ENCODE data around the gene NFAT5. TPM values are rescaled to one million over a fixed set of nuclear protein-coding genes. Genes with fewer than 3 reads are reported as not detected.
A peak's percentile ranks its signal among the peaks of the same experiment; 100 is the strongest.

NFAT5 gene
- total RNA-seq, 4 donors from 2014 or later, result 76.1 to 122 (median 102) TPM

DNA sequence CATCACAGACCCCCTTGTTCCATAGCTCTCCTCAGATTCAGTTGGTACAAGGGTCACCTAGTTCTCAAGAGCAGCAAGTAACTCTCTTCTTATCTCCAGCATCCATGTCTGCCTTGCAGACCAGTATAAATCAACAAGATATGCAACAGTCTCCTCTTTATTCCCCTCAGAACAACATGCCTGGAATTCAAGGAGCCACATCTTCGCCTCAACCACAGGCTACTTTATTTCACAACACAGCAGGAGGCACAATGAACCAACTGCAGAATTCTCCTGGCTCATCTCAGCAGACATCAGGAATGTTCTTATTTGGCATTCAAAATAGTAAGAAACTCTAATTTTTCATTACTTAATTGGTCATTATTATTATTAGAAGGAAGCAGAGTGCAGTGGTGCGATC is 128.2 kb downstream of the NFAT5 start:
- Histone ChIP-seq H3K4me1 (no peaks in the 10 kb centered on the region), H3K36me3 (peaks cover 37 to 44% of the 10 kb centered on the region in 2 donors), H3K27ac (no peak overlapping the region), H3K9me3 (no peaks in the 10 kb centered on the region), H3K4me3 (replicated peaks in 1 of 3) (no peak overlapping the region), H3K27me3 (no peaks in the 10 kb centered on the region)
- intact Hi-C loops (cut with DNase I), result no loop called here
- WGBS, 2 donors, result 98 to 100% methylated on average over 2 of the region's 2 CpGs
- no peak for DNase-seq
- TF ChIP-seq POLR2A (IDR thresholded peaks at IDR 0.05), result no peak
- TF ChIP-seq, protein P1, sequence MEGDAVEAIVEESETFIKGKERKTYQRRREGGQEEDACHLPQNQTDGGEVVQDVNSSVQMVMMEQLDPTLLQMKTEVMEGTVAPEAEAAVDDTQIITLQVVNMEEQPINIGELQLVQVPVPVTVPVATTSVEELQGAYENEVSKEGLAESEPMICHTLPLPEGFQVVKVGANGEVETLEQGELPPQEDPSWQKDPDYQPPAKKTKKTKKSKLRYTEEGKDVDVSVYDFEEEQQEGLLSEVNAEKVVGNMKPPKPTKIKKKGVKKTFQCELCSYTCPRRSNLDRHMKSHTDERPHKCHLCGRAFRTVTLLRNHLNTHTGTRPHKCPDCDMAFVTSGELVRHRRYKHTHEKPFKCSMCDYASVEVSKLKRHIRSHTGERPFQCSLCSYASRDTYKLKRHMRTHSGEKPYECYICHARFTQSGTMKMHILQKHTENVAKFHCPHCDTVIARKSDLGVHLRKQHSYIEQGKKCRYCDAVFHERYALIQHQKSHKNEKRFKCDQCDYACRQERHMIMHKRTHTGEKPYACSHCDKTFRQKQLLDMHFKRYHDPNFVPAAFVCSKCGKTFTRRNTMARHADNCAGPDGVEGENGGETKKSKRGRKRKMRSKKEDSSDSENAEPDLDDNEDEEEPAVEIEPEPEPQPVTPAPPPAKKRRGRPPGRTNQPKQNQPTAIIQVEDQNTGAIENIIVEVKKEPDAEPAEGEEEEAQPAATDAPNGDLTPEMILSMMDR (IDR thresholded peaks at IDR 0.05), result no peak

DNA sequence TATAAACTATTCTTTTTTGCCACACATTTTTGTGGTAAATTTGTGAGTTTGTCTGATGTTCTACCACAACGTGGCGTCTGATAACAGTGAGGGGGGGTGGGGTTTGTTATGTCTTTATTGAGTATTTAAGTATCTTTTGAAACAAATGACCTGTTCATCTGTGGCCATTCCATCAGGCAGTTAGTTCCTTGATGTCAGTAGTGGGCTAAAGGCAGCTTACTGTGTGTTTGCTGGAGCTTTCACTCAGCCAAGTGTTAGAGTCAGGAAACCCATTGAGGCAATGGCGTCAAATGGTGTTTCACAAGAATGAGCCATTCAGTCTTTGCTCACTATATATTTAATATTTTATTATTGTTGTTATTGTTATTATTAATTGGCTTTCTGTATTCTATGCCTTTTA is 132.6 kb downstream of the NFAT5 start:
- no peaks in the 10 kb centered on the region for H3K27me3 ChIP-seq
- no peak for DNase-seq
- H3K36me3 ChIP-seq, result peaks cover 22 to 23% of the 10 kb centered on the region in 2 donors
- H3K9me3 ChIP-seq, result no peaks in the 10 kb centered on the region
- no peak for TF ChIP-seq POLR2A (IDR thresholded peaks at IDR 0.05)
- TF ChIP-seq, protein P1 (IDR thresholded peaks at IDR 0.05), result no peak
- intact Hi-C loops (cut with DNase I), result no loop called here
- H3K27ac ChIP-seq, result no peak overlapping the region
- 93 to 94% methylated on average over 3 of the region's 3 CpGs for WGBS, 2 donors
- H3K4me1 ChIP-seq, result no peaks in the 10 kb centered on the region
- no peak overlapping the region for H3K4me3 ChIP-seq (replicated peaks in 1 of 3)

DNA sequence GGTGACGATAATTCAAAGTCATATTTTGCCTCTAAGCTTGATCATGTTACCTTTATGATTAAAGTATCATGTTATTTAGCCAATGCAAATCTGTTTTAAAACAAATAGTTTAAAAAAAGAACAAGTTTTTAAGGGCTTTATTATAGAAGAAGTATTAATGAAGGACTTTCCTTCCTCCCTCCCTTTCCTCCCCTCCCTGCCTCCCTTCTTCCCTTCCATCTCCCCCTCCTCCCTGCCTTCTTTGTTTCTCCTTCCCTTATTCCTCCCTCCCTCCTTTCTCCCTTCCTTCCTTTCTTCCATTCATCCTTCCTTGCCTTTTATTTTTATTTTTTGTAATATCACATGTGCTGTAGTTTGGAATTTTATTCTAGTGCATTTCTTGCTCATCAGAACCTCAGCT is 134.1 kb downstream of the NFAT5 start:
- no peak overlapping the region for H3K27ac ChIP-seq
- intact Hi-C loops (cut with DNase I), result loop anchor here (10.0 kb wide), 1 partner anchor 295 kb away; no protein-coding TSS in a partner anchor
- DNase-seq, result no peak
- H3K27me3 ChIP-seq, result no peaks in the 10 kb centered on the region
- no peaks in the 10 kb centered on the region for H3K9me3 ChIP-seq
- no peak overlapping the region for H3K4me3 ChIP-seq (replicated peaks in 1 of 3)
- H3K4me1 ChIP-seq, result no peaks in the 10 kb centered on the region
- H3K36me3 ChIP-seq, result peaks cover 10 to 12% of the 10 kb centered on the region in 2 donors
- 92 to 95% methylated on average over 1 of the region's 1 CpG for WGBS, 2 donors
- TF ChIP-seq POLR2A (IDR thresholded peaks at IDR 0.05), result no peak
- TF ChIP-seq, protein P1 (IDR thresholded peaks at IDR 0.05), result no peak

DNA sequence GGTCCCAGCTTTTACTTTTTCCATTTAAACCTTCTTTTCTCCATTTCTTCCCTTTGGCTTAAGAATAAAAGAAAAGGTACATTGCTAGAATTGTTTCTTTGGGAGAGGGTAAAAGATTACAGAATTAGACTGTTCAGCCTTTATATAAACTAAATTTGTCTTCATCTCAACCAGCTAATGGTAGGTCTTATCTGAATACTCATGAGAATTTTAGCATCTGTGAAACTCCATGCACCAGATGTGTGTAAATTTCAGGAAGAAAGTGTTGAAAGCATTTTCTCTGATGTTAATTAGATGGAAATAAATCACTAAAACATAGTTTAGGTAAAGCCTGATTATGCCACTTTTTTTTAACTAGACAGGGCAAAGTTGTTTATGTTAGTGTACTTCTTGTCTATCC is 135.7 kb downstream of the NFAT5 start:
- intact Hi-C loops (cut with DNase I), result loop anchor here (10.0 kb wide), 1 partner anchor 297 kb away; no protein-coding TSS in a partner anchor

DNA sequence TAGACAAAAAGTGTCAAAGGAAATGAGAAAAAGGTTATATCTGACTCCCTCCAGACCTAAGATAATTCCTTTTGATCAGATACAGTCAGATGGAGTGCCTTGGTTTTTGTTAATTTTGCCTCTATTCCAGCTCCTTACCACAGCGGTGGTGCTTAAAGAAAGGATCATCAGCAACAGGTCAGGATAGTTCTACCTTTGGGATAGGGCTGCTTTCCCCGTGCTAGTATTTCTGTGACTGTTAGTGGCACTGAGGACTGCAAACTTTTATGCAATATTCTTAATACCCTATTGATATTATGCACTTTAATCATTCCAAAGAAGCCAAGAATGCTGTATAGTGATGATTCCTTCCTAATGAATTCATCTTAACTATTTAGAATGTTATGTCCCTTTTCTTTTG is 136.1 kb downstream of the NFAT5 start:
- no peak for DNase-seq
- TF ChIP-seq, protein P1 (IDR thresholded peaks at IDR 0.05), result no peak
- no peak for TF ChIP-seq POLR2A (IDR thresholded peaks at IDR 0.05)
- 93% methylated on average over 2 of the region's 2 CpGs for WGBS, 2 donors

More for the DNA sequence above, 135.7 kb downstream of the NFAT5 start:
- H3K27ac ChIP-seq, result peak overlapping the region in 1 of 3 donors; percentile 4
- peaks cover 0 to 7% of the 10 kb centered on the region in 2 donors for H3K36me3 ChIP-seq
- DNase-seq, result no peak
- H3K27me3 ChIP-seq, result no peaks in the 10 kb centered on the region
- H3K9me3 ChIP-seq, result no peaks in the 10 kb centered on the region
- peaks cover 2 to 3% of the 10 kb centered on the region in 2 donors for H3K4me1 ChIP-seq
- no peak overlapping the region for H3K4me3 ChIP-seq (replicated peaks in 1 of 3)
- TF ChIP-seq, protein P1 (IDR thresholded peaks at IDR 0.05), result no peak
- no peak for TF ChIP-seq POLR2A (IDR thresholded peaks at IDR 0.05)

More for the DNA sequence above, 136.1 kb downstream of the NFAT5 start:
- H3K4me3 ChIP-seq (replicated peaks in 1 of 3), result no peak overlapping the region
- peak overlapping the region in 1 of 3 donors; percentile 4 for H3K27ac ChIP-seq
- peaks cover 0 to 6% of the 10 kb centered on the region in 2 donors for H3K36me3 ChIP-seq
- no peaks in the 10 kb centered on the region for H3K9me3 ChIP-seq
- H3K27me3 ChIP-seq, result no peaks in the 10 kb centered on the region
- intact Hi-C loops (cut with DNase I), result loop anchor here (10.0 kb wide), 1 partner anchor 297 kb away; no protein-coding TSS in a partner anchor
- H3K4me1 ChIP-seq, result peaks cover 6 to 7% of the 10 kb centered on the region in 2 donors
